Spleen (tissue), 3 donors: ENCODE results near the gene PACS1.

Source experiments
- POLR2A ChIP-seq, 3 donors: fragments of 450-650 bp; IDR thresholded peaks; one replicate each; pipeline ENCODE4 v1.5.1; 2017; ENCODE audit warnings: antibody characterized with exemption in 3 of 3, mild to moderate bottlenecking in 1 of 3
- POLR2AphosphoS5 ChIP-seq, 3 donors: sonication (generic); formaldehyde crosslinking; IDR thresholded peaks; one replicate each; pipeline ENCODE4 v1.5.1; 2017; ENCODE audit warnings: antibody characterized with exemption in 3 of 3

DNA sequence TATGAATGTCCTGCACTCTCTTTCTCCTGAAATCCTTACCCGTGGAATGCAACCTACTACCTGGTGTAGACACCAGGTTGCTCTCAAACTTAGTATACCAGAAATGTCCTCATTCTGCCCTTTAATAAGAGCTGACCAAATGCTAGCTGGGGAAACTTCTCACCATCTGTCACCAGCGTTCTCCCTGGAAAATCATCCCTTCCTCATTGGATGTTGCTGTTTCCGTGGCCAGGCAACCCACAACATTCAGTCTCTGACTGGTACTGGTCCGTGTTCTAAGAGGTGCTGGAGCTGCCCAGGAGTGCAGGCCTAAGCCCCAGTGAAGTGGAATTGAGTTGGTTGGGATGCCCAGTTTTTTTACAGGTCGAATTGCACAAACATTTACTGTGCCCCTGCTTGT, 157.6 kb downstream of the PACS1 start:
- TF ChIP-seq POLR2A (IDR thresholded peaks at IDR 0.05) (no peak), POLR2AphosphoS5 (IDR thresholded peaks at IDR 0.05) (no peak)
